Body of pancreas (tissue), 4 donors: ENCODE results near the gene SHISAL1.

Experiments
- CTCF ChIP-seq, 7 experiments: fragments of 450-650 bp in 4 of 7; fragments of 200-600 bp in 3 of 7; sonication (generic) in 3 of 7; IDR thresholded peaks; one replicate each; pipeline ENCODE4 v1.5.1; 2016 to 2019; ENCODE audit warnings: antibody characterized with exemption in 7 of 7
- POLR2A ChIP-seq, 3 donors: fragments of 450-650 bp; IDR thresholded peaks; one replicate each; pipeline ENCODE4 v1.6.1; 2016; ENCODE audit warnings: antibody characterized with exemption in 3 of 3, mild to moderate bottlenecking in 2 of 3

GRCh38 chr22:44319685-44320084, 6.9 kb upstream of the SHISAL1 start:
- TF ChIP-seq POLR2A (IDR thresholded peaks at IDR 0.05) = no peak
- TF ChIP-seq CTCF (IDR thresholded peaks at IDR 0.05) = no peak
